ENCODE results near the gene C14orf119.

C14orf119 gene

GRCh38 chr14:23099212-23099861 is 4.0 kb downstream of the C14orf119 start:
- Histone ChIP-seq H3K4me3 (ENCODE audit: severe bottlenecking) (no peak overlapping the region), H3K4me1 (ENCODE audit: insufficient read depth, poor library complexity, severe bottlenecking) (peaks cover 8% of the 10 kb centered on the region), H3K27me3 (ENCODE audit: insufficient read depth, poor library complexity, severe bottlenecking) (no peaks in the 10 kb centered on the region), H3K36me3 (ENCODE audit: low read depth) (peaks cover 26% of the 10 kb centered on the region), H3K27ac (ENCODE audit: poor library complexity, severe bottlenecking) (no peak overlapping the region), H3K9me3 (ENCODE audit: severe bottlenecking) (no peaks in the 10 kb centered on the region)
- DNase-seq (ENCODE audit: low spot score), result no peak
- no peak for ATAC-seq (ENCODE audit: low read depth)
- TF ChIP-seq CTCF (IDR thresholded peaks at IDR 0.05; ENCODE audit: poor library complexity, severe bottlenecking), result no peak

GRCh38 chr14:23101213-23101970 is 6.1 kb downstream of the C14orf119 start:
- peaks cover 26% of the 10 kb centered on the region for H3K36me3 ChIP-seq (ENCODE audit: low read depth)

GRCh38 chr14:23101986-23102625 is 6.8 kb downstream of the C14orf119 start:
- peaks cover 22% of the 10 kb centered on the region for H3K36me3 ChIP-seq (ENCODE audit: low read depth)
- H3K4me1 ChIP-seq (ENCODE audit: insufficient read depth, poor library complexity, severe bottlenecking), result peaks cover 1% of the 10 kb centered on the region
- no peak overlapping the region for H3K27ac ChIP-seq (ENCODE audit: poor library complexity, severe bottlenecking)
- TF ChIP-seq CTCF (IDR thresholded peaks at IDR 0.05; ENCODE audit: poor library complexity, severe bottlenecking), result no peak
- no peaks in the 10 kb centered on the region for H3K27me3 ChIP-seq (ENCODE audit: insufficient read depth, poor library complexity, severe bottlenecking)
- H3K9me3 ChIP-seq (ENCODE audit: severe bottlenecking), result no peaks in the 10 kb centered on the region
- DNase-seq (ENCODE audit: low spot score) (no peak), ATAC-seq (ENCODE audit: low read depth) (no peak)
- H3K4me3 ChIP-seq (ENCODE audit: severe bottlenecking), result no peak overlapping the region

More at GRCh38 chr14:23101213-23101970, 6.1 kb downstream of the C14orf119 start:
- ATAC-seq (ENCODE audit: low read depth) (no peak), DNase-seq (ENCODE audit: low spot score) (no peak)
- Histone ChIP-seq H3K9me3 (ENCODE audit: severe bottlenecking) (no peaks in the 10 kb centered on the region), H3K27me3 (ENCODE audit: insufficient read depth, poor library complexity, severe bottlenecking) (no peaks in the 10 kb centered on the region), H3K4me1 (ENCODE audit: insufficient read depth, poor library complexity, severe bottlenecking) (peaks cover 8% of the 10 kb centered on the region), H3K27ac (ENCODE audit: poor library complexity, severe bottlenecking) (no peak overlapping the region), H3K4me3 (ENCODE audit: severe bottlenecking) (no peak overlapping the region)
- TF ChIP-seq CTCF (IDR thresholded peaks at IDR 0.05; ENCODE audit: poor library complexity, severe bottlenecking), result no peak

GRCh38 chr14:23102801-23103200 is 7.5 kb downstream of the C14orf119 start:
- Histone ChIP-seq H3K4me1 (ENCODE audit: insufficient read depth, poor library complexity, severe bottlenecking) (no peaks in the 10 kb centered on the region), H3K27ac (ENCODE audit: poor library complexity, severe bottlenecking) (no peak overlapping the region), H3K9me3 (ENCODE audit: severe bottlenecking) (no peaks in the 10 kb centered on the region), H3K36me3 (ENCODE audit: low read depth) (peaks cover 15% of the 10 kb centered on the region), H3K4me3 (ENCODE audit: severe bottlenecking) (no peak overlapping the region), H3K27me3 (ENCODE audit: insufficient read depth, poor library complexity, severe bottlenecking) (no peaks in the 10 kb centered on the region)
- no peak for TF ChIP-seq CTCF (IDR thresholded peaks at IDR 0.05; ENCODE audit: poor library complexity, severe bottlenecking)
- no peak for DNase-seq (ENCODE audit: low spot score)
- ATAC-seq (ENCODE audit: low read depth), result no peak
